Activated T-cell treated with anti-CD3 and anti-CD28 coated beads for 1 hour (primary cell): ENCODE data around the gene DPP10.

Experiments
- DNase-seq: peaks from one replicate; pipeline ENCODE4 v3.0.0-alpha.2; 2020; ENCODE audit warnings: low read depth

The DPP10 gene

GRCh38 chr2:115739574-115739973 is 1297.1 kb downstream of the DPP10 start:
- no peak for DNase-seq

DNA sequence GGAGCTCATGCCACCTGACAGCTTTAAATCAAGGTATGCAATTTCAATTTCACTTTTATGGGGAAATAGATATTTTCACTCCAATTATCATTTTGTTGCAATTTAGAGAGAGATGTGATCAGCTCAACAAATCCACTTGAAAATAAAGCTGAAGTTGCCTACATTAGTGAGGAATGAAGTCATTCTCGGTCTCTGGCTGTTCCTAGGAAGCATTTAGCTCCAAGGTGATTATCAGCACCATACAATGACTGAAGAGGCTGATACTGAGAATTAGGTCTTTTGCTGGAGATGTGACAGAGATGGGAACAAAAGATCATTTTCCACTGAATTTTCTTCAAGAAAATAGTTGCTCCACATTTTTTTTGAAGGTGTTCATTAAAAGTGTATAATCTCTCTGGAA is 1303.7 kb downstream of the DPP10 start:
- DNase-seq = no peak

DNA sequence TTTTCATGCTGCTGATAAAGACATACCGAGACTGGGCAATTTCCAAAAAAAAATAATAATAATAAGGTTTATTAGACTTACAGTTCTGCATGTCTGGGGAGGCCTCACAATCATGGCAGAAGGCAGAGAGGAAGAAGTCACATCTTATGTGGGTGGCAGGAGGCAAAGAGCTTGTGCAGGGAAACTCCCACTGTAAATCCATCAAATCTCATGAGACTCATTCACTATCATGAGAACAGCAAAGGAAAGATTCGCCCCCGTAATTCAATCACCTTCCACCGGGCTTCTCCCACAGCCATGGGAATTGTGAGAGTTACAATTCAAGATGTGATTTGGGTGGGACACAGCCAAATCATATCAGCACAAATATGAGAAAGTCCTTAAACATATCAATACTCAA is 1314.8 kb downstream of the DPP10 start:
- DNase-seq = no peak

DNA sequence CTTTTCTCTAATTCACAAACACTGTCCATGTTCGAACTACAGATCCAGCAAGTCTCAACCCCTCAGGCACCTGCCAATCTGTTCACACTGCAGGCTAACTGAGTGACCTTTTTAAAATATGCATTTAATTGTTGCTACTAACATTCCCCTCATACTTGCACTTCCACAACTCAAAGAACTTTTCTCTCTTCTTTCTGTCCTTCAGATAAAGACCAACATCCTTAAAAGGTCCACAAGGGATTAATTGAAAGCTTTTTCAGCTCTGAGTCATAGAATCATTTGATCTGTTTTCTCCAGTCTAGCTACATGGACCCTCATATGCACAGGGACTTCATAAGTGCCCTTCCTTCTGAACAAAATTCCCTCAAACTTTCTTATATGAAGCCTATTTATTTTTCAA is 1321.2 kb downstream of the DPP10 start:
- DNase-seq = no peak

DNA sequence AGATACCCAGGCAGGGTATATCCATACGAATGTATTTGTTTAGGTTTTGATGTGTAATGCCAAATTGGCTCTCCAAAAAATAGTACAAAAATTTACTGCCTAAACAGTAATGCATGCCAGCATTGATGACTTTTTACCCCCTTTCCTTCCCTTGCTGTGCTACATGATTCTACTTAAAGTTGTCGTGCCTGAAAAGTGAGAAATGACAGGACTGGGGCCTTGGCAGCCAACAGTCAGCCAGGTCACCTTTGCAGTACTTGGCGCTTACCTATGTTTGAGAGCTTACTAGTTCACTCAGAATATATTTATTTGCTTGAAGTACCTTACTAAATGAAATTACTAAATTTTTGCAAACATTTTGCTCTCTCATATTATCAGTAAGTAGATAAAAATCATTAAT is 1329.1 kb downstream of the DPP10 start:
- DNase-seq = no peak

DNA sequence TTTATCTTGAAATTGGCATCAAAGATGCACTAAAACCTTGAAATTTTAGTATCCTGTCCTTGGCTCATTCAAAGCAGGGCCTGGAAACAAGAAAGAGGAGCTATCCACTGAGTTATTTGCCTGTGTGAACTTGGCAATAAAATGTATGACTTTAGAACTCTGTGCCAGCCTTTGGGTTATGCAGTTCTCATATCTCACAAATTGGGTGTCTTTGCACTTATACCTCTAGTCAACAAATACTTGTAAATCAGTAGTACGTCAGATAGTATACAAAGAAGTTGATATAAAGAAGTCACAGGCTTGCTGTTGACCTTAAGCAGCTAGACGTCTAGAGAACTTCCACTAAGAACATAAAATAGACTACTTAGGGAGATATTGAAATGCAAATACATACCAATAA is 1331.9 kb downstream of the DPP10 start:
- DNase-seq = no peak

DNA sequence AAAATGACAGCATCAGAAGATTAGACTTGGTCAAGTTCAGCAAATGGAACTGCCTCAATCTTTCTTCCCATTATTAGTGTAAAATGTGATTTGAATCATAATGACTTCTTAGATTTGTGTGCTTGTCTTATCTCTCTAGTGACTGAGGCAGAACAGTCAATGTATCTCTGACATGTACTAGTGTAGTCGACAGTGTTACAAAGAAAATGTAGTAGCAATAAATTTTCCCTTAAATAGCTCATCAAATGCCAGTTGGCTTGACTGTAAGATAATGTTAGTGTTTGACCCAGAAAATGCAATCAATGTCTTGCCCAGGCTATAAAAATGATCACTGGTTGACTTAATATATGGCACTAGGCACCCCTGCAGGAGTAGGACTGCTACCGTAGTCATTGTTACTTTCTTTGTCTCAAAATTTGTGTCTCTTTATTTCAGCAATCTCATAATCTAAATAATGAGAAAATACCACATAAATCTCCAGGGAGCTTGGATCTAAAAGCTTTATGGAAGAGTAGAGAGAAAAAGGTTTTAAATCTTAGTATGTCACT is 1336.7 kb downstream of the DPP10 start:
- no peak for DNase-seq

DNA sequence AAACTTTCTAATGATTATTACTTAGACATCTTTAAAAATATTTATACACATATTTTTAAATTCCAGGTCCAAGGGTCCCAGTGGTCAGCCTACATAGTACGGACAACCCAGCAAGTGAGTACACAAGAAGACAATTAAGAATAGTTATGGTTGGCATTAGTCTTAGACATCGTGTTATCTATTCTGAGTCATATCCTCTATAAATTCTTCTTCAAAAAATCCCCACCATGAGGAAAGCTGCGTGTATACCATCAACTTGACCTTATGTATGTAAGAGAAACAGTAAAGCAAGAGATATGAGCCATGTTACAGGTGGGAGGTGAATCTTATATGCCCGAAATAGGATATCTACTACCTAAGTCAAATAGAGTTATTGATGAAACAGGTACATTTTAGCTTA is 1339.8 kb downstream of the DPP10 start:
- no peak for DNase-seq

DNA sequence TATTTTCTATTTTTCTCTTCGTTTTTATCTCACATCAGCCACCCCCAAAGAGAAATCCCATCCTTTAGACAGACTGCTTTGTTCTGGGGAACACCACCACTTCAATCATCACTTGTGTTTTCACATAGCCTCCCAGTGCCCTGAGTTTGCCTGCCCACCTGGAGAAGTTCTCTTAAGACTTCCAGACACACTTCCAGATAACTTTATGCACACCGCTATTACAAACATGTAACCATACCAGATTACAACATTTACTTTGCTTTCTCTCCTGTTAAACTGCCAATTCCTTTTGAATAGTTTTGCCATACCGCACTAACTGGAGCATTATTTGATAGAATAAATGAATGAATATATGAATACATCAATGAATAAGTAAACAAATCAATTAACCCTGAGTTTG is 1353.6 kb downstream of the DPP10 start:
- DNase-seq = no peak

GRCh38 chr2:115807276-115807675 is 1364.8 kb downstream of the DPP10 start:
- no peak for DNase-seq

DNA sequence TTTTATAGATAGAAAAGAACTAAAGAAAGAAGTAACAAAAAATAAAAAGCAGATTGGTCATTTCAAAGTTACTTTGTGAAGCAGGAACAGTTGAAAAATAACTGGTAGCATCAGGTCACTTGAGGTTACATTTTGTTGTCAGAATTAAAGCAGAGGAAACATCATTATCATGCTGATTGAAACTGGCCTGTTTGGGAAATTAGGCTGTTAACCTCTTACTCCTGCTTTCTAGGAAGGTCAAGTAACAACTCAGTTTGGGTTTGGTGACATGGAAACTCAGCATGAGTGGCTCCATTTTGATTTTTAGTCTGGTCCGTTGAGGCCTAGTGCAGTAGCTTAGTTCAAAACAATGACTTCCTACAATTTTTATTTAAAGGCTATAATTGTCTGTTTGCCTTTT is 1383.5 kb downstream of the DPP10 start:
- no peak for DNase-seq

GRCh38 chr2:115833196-115833595 is 1390.8 kb downstream of the DPP10 start:
- DNase-seq = no peak

- DNase-seq = no peak
These were observed 1396.1 kb downstream of the DPP10 start for GRCh38 chr2:115838539-115838938.

DNA sequence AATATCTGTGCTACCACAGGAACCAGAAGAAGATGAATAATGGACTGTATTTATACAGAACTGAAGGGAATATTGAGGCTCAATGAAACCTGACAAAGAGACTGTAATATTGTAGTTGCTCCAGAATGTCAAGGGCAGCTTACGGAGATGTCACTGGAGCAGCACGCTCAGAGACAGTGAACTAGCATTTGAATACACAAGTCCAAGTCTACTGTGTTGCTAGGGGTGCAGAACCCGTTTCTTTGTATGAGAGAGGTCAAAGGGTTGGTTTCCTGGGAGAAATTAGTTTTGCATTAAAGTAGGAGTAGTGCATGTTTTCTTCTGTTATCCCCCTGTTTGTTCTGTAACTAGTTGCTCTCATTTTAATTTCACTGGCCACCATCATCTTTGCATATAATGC is 1399.9 kb downstream of the DPP10 start:
- DNase-seq = no peak

DNA sequence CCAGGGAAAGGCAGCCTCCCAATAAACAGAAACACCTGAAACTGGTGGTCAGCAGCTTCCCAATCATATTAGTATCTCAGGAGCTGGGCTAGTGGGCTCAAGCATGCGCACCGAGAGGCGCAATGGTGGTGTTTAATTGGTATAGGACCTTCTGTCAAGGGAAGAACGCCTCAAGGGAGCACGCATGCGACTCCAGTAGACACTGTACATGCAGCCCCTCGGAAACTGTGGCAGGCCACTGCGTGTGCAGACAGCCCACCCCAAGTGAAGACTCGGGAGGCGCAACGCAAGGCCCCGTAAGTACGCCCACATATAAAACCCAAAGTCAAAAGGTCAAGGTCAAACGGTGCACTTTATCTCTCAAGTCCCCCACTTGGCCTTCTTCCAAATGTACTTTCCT is 1405.8 kb downstream of the DPP10 start:
- DNase-seq = no peak

DNA sequence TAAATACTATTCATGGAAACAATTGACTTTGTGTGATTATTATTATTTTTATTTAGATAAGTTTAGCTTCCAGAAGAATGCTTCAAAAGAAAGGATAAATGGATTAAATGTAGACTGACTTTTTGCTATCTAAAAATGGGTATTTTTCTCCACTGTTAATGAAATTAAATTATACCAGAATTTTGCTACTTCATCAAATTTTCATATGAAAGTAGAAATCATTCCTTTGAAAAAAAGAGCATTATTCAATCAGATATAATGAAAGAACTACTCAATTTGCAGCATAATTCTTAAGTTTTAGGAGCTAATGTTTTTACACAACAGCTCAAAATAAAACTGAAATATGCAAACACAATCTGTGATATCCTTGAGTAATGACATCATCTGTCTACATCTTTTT is 1424.6 kb downstream of the DPP10 start:
- DNase-seq = no peak

DNA sequence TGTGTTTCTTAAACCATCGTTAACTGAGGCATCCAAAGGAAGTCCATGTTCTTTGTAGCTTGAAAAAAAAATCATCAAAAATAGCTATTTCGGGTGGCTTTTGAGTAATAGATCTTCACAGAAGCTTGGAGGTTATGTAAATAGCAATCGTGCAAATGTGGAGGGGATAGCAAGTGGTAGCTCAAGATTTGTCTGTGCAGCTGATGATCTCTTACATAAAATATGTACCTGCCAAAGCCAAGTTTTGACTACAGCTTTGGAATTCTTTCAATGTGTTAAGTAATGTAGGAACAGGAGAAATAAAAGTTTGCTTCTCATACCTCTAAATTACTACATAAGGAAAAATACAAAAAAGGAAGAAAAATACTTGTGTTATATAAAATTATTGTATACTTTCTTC is 1432.0 kb downstream of the DPP10 start:
- no peak for DNase-seq

- no peak for DNase-seq
These were observed 1438.1 kb downstream of the DPP10 start for GRCh38 chr2:115880558-115880957.

DNA sequence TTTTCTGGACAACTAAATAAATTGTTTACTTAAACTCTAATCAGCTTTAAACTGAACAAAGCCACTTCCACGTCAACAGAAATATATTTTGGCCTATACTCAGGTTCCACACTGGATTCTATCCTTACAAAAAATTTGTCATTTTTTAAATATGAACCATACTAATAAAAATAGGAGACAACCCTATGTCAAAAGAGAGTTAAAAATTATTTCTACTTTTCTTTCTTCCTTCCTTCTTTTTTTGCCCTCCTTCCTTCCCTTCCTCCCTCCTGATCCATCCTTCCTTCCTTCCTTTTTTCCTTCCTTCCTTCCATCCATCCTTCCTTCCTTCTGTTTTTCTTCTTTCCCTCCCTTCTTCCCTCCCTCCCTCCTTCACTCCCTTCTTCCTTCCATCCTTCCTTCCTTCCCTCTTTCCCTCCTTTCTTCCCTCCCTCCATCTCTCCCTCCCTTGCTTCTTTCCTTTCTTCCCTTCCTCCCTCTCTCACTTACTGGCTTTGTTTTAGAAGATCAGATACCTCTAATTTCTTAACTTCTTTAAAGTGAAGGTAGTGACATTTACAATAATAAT is 1444.9 kb downstream of the DPP10 start:
- no peak for DNase-seq
